ENCODE data around the gene FGF1. TPM values are rescaled to one million over a fixed set of nuclear protein-coding genes. Genes with fewer than 3 reads are reported as not detected.

FGF1 gene
- total and polyA plus RNA-seq, 11 donors: 8.7 to 74.7 (median 49.0) TPM

GRCh38 chr5:142668336-142668735, 17.6 kb downstream of the FGF1 start:
- H3K27ac ChIP-seq: no peak overlapping the region
- peaks cover 0 to 7% (median 0%) of the 10 kb centered on the region in 9 donors for H3K36me3 ChIP-seq
- ATAC-seq: no peak
- no peak overlapping the region for H3K4me3 ChIP-seq
- no peaks in the 10 kb centered on the region for H3K9me3 ChIP-seq
- TF ChIP-seq CTCF (IDR thresholded peaks at IDR 0.05): no peak
- no peak for TF ChIP-seq POLR2A (IDR thresholded peaks at IDR 0.05)
- intact Hi-C loops (cut with DNase I): no loop called here
- 84 to 88% (median 86%) methylated on average over 6 of the region's 6 CpGs for WGBS, 4 donors
- no peak for DNase-seq
- H3K27me3 ChIP-seq: no peaks in the 10 kb centered on the region
- H3K4me1 ChIP-seq: peaks cover 0 to 31% (median 7%) of the 10 kb centered on the region in 12 donors

- DNase-seq: no peak
- 88 to 97% (median 94%) methylated on average over 5 to 6 of the region's 6 CpGs for WGBS, 4 donors
- no peak for TF ChIP-seq CTCF (IDR thresholded peaks at IDR 0.05)
- no peak for TF ChIP-seq POLR2A (IDR thresholded peaks at IDR 0.05)
- Histone ChIP-seq H3K4me3 (no peak overlapping the region), H3K4me1 (peaks cover 0 to 31% (median 7%) of the 10 kb centered on the region in 12 donors), H3K9me3 (no peaks in the 10 kb centered on the region), H3K36me3 (peaks cover 0 to 7% (median 0%) of the 10 kb centered on the region in 9 donors), H3K27ac (no peak overlapping the region), H3K27me3 (no peaks in the 10 kb centered on the region)
- intact Hi-C loops (cut with DNase I): no loop called here
- ATAC-seq: no peak
These were observed 18.1 kb downstream of the FGF1 start for GRCh38 chr5:142667831-142668230.

DNA sequence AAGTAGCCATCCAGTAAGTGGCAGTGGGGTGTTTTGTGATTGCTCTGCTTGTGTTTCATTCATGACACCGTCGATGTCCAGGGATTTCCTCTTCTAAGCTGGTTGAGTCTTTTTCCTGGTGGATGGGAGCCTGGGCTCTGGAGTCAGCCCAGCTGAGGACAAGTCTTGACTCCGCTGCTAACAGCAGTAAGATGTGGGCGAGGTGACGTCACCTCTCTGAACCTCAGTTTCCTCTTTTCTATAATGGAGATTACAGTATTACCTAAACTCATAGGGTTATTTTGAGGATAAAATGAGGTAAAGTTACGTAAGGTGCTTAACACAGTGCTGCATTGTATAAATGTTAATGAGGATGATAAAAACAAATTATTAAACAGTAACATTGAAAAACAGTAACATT, 21.3 kb downstream of the FGF1 start:
- TF ChIP-seq POLR2A (IDR thresholded peaks at IDR 0.05) (no peak), CTCF (IDR thresholded peaks at IDR 0.05) (no peak)
- Histone ChIP-seq H3K4me1 (peaks cover 0 to 27% (median 3%) of the 10 kb centered on the region in 12 donors), H3K27ac (no peak overlapping the region), H3K9me3 (no peaks in the 10 kb centered on the region), H3K27me3 (no peaks in the 10 kb centered on the region), H3K4me3 (no peak overlapping the region), H3K36me3 (peaks cover 0 to 12% (median 0%) of the 10 kb centered on the region in 9 donors)
- ATAC-seq: no peak
- intact Hi-C loops (cut with DNase I): no loop called here
- no peak for DNase-seq
- WGBS, 4 donors: 87 to 90% (median 89%) methylated on average over 6 of the region's 6 CpGs

- intact Hi-C loops (cut with DNase I): no loop called here
- H3K36me3 ChIP-seq: peaks cover 0 to 12% (median 0%) of the 10 kb centered on the region in 9 donors
- DNase-seq (no peak), ATAC-seq (no peak)
- TF ChIP-seq POLR2A (IDR thresholded peaks at IDR 0.05): no peak
- no peak for TF ChIP-seq CTCF (IDR thresholded peaks at IDR 0.05)
- 89 to 95% (median 93%) methylated on average over 9 of the region's 9 CpGs for WGBS, 4 donors
- no peak overlapping the region for H3K4me3 ChIP-seq
- no peaks in the 10 kb centered on the region for H3K9me3 ChIP-seq
- H3K4me1 ChIP-seq: peaks cover 0 to 30% (median 3%) of the 10 kb centered on the region in 12 donors
- H3K27ac ChIP-seq: no peak overlapping the region
- H3K27me3 ChIP-seq: no peaks in the 10 kb centered on the region
These were observed 21.8 kb downstream of the FGF1 start for GRCh38 chr5:142664067-142664466.

Data from heart left ventricle (tissue), 16 donors.